A549 (cell line): ENCODE data around the gene CHFR. TPM values are rescaled to one million over a fixed set of nuclear protein-coding genes. Genes with fewer than 3 reads are reported as not detected.
"Not testable (repeated sequence)": the region's sequence is repeated elsewhere in the genome, so short reads cannot be mapped to it uniquely, and the experiment has no call there.

Experiments
- ATAC-seq, 2 experiments: fragments of 200-7000 bp in 1 of 2; fragments of >200 bp in 1 of 2; cut with Nextera tagmentation in 1 of 2; cut with Tn5 transposase in 1 of 2; 3 replicates each; pipeline versions ENCODE4 v1.8.0 to v1.9.1; 2018 to 2020; ENCODE audit warnings: mild to moderate bottlenecking in 1 of 2, moderate library complexity in 1 of 2
- CTCF ChIA-PET: fragments of 300-600 bp; sonication (Branson Sonifier 250); formaldehyde crosslinking; extraction: SDS; loops from one replicate; lab custom pipeline; 2021; ENCODE audit warnings: antibody characterized with exemption, inconsistent platforms; lab: Yijun Ruan, JAX
- POLR2A ChIA-PET: fragments of 350-600 bp; formaldehyde crosslinking; extraction: SDS; loops from one replicate; lab custom pipeline; 2021; ENCODE audit warnings: antibody characterized with exemption, inconsistent platforms; lab: Yijun Ruan, JAX
- DNase-seq, 2 experiments: peaks; one replicate each; pipeline versions ENCODE4 v3.0.0 to v3.0.0-alpha.2; 2011 to 2016; ENCODE audit warnings: low read depth in 1 of 2, low spot score in 1 of 2
- FAIRE-seq: peaks from 2 replicates; lab custom pipeline; 2011; peaks lifted over from hg19 to GRCh38; lab: Jason Lieb, UNC
- H3K27ac ChIP-seq, 2 experiments: fragments of >200 bp; sonication (Bioruptor Twin); formaldehyde crosslinking; 3 replicates each; pipeline ENCODE4 v1.5.1; 2016 to 2017
- H3K4me1 ChIP-seq: fragments of >200 bp; sonication (Bioruptor Twin); formaldehyde crosslinking; 3 replicates; pipeline ENCODE4 v1.6.1; 2016
- H3K4me2 ChIP-seq: fragments of >200 bp; sonication (Bioruptor Twin); formaldehyde crosslinking; 3 replicates; pipeline ENCODE4 v1.6.1; 2016
- H3K4me3 ChIP-seq: fragments of >200 bp; sonication (Bioruptor Twin); formaldehyde crosslinking; 3 replicates; pipeline ENCODE4 v1.5.1; 2016
- H3K9me3 ChIP-seq: fragments of >200 bp; sonication (Bioruptor Twin); formaldehyde crosslinking; 3 replicates; pipeline ENCODE4 v1.6.1; 2016
- CEBPB ChIP-seq, 2 experiments: fragments of >200 bp in 1 of 2; sonication (Bioruptor Twin) in 1 of 2; formaldehyde crosslinking in 1 of 2; IDR thresholded peaks; 2 replicates each; pipeline ENCODE4 v1.6.1; 2012 to 2016
- CHD2 ChIP-seq: fragments of 150-350 bp; IDR thresholded peaks from 2 replicates; pipeline ENCODE4 v1.6.1; 2014; ENCODE audit warnings: low read length; ENCODE audit not compliant: partially characterized antibody
- CHD4 ChIP-seq: fragments of 200-600 bp; sonication (generic); IDR thresholded peaks from 2 replicates; pipeline ENCODE4 v1.6.1; 2016; ENCODE audit warnings: antibody characterized with exemption, mild to moderate bottlenecking, borderline replicate concordance
- EHF ChIP-seq: fragments of 250-450 bp; sonication (Bioruptor Pico); IDR thresholded peaks from 2 replicates; pipeline ENCODE4 v1.5.0; 2020; ENCODE audit warnings: mild to moderate bottlenecking
- GATA3 ChIP-seq: IDR thresholded peaks from 2 replicates; pipeline ENCODE4 v1.6.1; 2012; ENCODE audit warnings: borderline replicate concordance
- HDAC2 ChIP-seq: fragments of 200-600 bp; sonication (generic); IDR thresholded peaks from 2 replicates; pipeline ENCODE4 v1.6.1; 2016
- HEYL ChIP-seq: fragments of 250-450 bp; sonication (Bioruptor Pico); IDR thresholded peaks from 2 replicates; pipeline ENCODE4 v1.8.0; 2021; ENCODE audit warnings: mild to moderate bottlenecking, moderate library complexity
- HOXA7 ChIP-seq: fragments of 250-450 bp; sonication (Bioruptor Pico); IDR thresholded peaks from 2 replicates; pipeline ENCODE4 v1.5.0; 2020; ENCODE audit warnings: mild to moderate bottlenecking, moderate library complexity
- MAZ ChIP-seq: fragments of 150-350 bp; IDR thresholded peaks from 2 replicates; pipeline ENCODE4 v1.6.1; 2014; ENCODE audit warnings: antibody characterized with exemption, low read depth, low read length, borderline replicate concordance
- MYC ChIP-seq: IDR thresholded peaks from 2 replicates; pipeline ENCODE4 v1.6.1; 2012; ENCODE audit warnings: mild to moderate bottlenecking, inconsistent platforms, low read length, improper control_type of control experiment, borderline replicate concordance
- NPAS2 ChIP-seq: fragments of 250-450 bp; sonication (Bioruptor Pico); IDR thresholded peaks from 2 replicates; pipeline ENCODE4 v1.8.0; 2022; ENCODE audit warnings: mild to moderate bottlenecking, moderate library complexity, borderline replicate concordance
- NR3C1 ChIP-seq: fragments of >200 bp; sonication (Bioruptor Twin); formaldehyde crosslinking; IDR thresholded peaks from 3 replicates; pipeline ENCODE4 v1.6.1; 2017
- PHF8 ChIP-seq: fragments of 200-600 bp; sonication (generic); IDR thresholded peaks from 2 replicates; pipeline ENCODE4 v1.6.1; 2016; ENCODE audit warnings: low read depth, mild to moderate bottlenecking, antibody characterized with exemption, moderate library complexity, borderline replicate concordance
- POLR2AphosphoS2 ChIP-seq: conservative IDR thresholded peaks from 2 replicates; pipeline ENCODE4 v1.6.1; 2012; ENCODE audit warnings: low read length, improper control_type of control experiment, inconsistent platforms
- RFX5 ChIP-seq: fragments of 450-650 bp; IDR thresholded peaks from 2 replicates; pipeline ENCODE4 v1.7.1; 2014; ENCODE audit warnings: antibody characterized with exemption, mild to moderate bottlenecking, moderate library complexity
- SMC3 ChIP-seq: fragments of >200 bp; sonication (Bioruptor Twin); formaldehyde crosslinking; IDR thresholded peaks from 3 replicates; pipeline ENCODE4 v1.6.1; 2018; ENCODE audit warnings: inconsistent platforms
- ZC3H11A ChIP-seq: fragments of 450-650 bp; IDR thresholded peaks from 2 replicates; pipeline ENCODE4 v1.6.1; 2014; ENCODE audit warnings: antibody characterized with exemption, mild to moderate bottlenecking
- WGBS: methylation state at CpG from one replicate; pipeline ENCODE4 v1.1.6; 2017; ENCODE audit errors: missing lambda C conversion rate; 5-methylcytosine and 5-hydroxymethylcytosine counted together
- polyA plus RNA-seq, 4 experiments: library from polyadenylated mRNA; depleted of rRNA in 3 of 4; stranded (reverse); fragments of >200 nt; fragmentation: RNase III in 1 of 4; extraction: RNeasy Plus Mini Kit Qiagen cat#74134 plus additional on column Dnase treatment in 1 of 4; gene quantifications; 2 replicates in 3 of 4; 3 replicates in 1 of 4; pipeline ENCODE4 v1.2.3, GENCODE V29; 2011 to 2017
- TF ChIP-seq, protein P1 (sequence below): fragments of >200 bp; sonication (Bioruptor Twin); formaldehyde crosslinking; IDR thresholded peaks from 3 replicates; pipeline ENCODE4 v1.5.1; 2016
- TF ChIP-seq, protein P2 (sequence below): fragments of 200-600 bp; sonication (generic); IDR thresholded peaks from 2 replicates; pipeline ENCODE4 v1.6.1; 2016; ENCODE audit warnings: antibody characterized with exemption, mild to moderate bottlenecking, moderate library complexity

CHFR gene
- polyA plus RNA-seq, 2 of the 4 experiments (the other 2 are of a cell fraction): 20.9 to 38.8 TPM

DNA sequence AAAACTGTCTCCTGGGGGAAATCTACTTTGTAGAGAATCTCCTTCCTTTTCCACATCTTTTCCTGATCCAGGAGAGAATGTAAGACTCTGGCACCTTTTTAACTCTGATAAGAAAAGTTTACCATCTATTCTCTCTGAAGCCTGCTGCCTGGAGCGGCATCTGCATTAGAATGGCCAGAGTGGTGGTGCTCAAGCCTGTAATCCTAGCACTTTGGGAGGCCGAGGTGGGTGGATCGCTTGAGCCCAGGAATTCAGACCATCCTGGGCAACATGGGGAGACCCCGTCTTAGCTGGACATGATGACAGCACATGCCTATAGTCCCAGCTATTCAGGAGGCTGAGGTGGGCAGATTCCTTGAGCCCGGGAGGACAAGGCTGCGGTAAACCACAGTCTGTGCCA is 1.4 kb upstream of the CHFR start (continued):
- TF ChIP-seq, protein P1, sequence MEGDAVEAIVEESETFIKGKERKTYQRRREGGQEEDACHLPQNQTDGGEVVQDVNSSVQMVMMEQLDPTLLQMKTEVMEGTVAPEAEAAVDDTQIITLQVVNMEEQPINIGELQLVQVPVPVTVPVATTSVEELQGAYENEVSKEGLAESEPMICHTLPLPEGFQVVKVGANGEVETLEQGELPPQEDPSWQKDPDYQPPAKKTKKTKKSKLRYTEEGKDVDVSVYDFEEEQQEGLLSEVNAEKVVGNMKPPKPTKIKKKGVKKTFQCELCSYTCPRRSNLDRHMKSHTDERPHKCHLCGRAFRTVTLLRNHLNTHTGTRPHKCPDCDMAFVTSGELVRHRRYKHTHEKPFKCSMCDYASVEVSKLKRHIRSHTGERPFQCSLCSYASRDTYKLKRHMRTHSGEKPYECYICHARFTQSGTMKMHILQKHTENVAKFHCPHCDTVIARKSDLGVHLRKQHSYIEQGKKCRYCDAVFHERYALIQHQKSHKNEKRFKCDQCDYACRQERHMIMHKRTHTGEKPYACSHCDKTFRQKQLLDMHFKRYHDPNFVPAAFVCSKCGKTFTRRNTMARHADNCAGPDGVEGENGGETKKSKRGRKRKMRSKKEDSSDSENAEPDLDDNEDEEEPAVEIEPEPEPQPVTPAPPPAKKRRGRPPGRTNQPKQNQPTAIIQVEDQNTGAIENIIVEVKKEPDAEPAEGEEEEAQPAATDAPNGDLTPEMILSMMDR: no peak
- TF ChIP-seq RFX5 (no peak), ZC3H11A (no peak)

DNA sequence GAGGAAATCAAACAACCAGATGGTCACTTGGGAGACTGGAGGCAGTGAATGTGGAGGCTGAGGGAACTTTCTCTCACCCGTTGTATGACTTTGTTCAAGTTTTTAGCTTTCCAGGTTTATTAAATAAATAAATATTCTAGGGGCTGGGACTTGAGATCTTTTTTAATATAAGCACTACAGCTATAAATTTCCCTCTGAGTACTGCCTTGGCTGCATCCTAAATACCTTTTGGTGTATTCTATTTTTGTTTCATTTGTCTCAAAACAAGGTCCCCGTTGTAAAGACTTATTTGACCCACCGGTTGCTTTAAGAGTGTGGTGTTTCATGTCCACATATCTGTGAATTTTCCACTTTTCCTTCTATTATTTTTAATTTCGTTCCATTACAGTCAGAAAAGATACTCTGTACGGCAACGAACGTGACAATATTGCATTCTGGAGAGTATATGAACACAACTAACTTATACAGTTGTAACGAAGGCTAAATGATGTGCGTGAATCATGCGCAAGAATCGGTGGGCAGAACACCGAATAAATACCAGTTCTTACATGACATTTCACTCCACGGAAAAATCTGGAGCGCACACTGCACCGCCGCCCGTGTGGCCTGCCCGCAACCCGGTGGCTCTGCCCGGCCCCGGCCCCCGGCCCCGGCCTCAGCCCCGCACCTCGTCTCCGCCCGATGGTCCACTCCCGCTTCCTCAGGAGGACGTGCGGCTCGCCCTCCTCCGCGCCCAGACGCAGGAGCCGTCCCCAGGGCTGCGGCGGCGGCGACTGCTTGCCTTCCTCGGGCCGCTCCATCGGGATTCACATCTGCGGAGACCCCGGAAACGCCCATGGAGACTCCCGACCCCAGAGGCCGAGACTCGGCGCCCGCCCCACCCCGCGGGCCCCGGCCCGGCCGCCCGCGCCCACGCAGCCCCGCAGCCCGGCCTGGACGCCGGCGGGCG is 602 bp downstream of the CHFR start:
- Histone ChIP-seq H3K4me1 (no peaks in the 10 kb centered on the region), H3K4me3 (peak overlapping the region; percentile 81), H3K4me2 (peak overlapping the region; percentile 67), H3K9me3 (peaks cover 67% of the 10 kb centered on the region), H3K27ac (peak overlapping the region; percentile 76 to 97)
- ATAC-seq: peak; percentile 9 to 65; a peak in 5 of 6 replicates
- ChIA-PET POLR2A (interaction anchor here (0.6 to 1.1 kb wide), 6 partner anchors 11 to 295 kb away, joined by 3 to 5 read pairs (median 4); partner anchors contain the start of genes ZNF268, ZNF605 and ZNF891), CTCF (interaction anchor here (0.8 kb wide), 1 partner anchor 100 kb away, joined by 3 read pairs; no protein-coding TSS in a partner anchor)
- DNase-seq: peak; percentile 12 to 52
- WGBS: 28% methylated on average over 27 of the region's 64 CpGs
- no peak for FAIRE-seq
- TF ChIP-seq, protein P2, sequence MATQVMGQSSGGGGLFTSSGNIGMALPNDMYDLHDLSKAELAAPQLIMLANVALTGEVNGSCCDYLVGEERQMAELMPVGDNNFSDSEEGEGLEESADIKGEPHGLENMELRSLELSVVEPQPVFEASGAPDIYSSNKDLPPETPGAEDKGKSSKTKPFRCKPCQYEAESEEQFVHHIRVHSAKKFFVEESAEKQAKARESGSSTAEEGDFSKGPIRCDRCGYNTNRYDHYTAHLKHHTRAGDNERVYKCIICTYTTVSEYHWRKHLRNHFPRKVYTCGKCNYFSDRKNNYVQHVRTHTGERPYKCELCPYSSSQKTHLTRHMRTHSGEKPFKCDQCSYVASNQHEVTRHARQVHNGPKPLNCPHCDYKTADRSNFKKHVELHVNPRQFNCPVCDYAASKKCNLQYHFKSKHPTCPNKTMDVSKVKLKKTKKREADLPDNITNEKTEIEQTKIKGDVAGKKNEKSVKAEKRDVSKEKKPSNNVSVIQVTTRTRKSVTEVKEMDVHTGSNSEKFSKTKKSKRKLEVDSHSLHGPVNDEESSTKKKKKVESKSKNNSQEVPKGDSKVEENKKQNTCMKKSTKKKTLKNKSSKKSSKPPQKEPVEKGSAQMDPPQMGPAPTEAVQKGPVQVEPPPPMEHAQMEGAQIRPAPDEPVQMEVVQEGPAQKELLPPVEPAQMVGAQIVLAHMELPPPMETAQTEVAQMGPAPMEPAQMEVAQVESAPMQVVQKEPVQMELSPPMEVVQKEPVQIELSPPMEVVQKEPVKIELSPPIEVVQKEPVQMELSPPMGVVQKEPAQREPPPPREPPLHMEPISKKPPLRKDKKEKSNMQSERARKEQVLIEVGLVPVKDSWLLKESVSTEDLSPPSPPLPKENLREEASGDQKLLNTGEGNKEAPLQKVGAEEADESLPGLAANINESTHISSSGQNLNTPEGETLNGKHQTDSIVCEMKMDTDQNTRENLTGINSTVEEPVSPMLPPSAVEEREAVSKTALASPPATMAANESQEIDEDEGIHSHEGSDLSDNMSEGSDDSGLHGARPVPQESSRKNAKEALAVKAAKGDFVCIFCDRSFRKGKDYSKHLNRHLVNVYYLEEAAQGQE: no peak
- peak; percentile 54; the same call in 1 of the 2 replicates for TF ChIP-seq PHF8

DNA sequence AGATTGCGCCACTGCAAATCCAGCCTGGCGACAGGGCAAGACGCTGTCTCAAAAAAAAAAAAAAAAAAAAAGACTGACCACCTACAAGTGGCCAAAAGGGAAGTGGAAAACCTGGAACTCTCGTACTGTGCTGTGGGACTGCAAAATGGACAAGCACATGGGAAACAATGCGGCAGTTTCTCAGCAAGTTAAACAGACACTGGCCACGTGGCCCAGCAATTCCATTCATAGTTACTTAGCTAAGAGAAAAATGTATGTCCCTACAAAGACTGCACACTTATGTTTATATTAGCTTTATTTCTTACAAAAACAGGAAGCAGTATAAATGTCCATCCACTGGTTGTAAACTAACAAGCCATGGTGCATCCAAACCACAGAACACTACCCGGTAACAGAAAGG is 5.6 kb downstream of the CHFR start:
- no peak overlapping the region for H3K4me3 ChIP-seq
- ATAC-seq (no peak), DNase-seq (no peak), FAIRE-seq (no peak)
- WGBS: 94% methylated on average over 7 of the region's 7 CpGs
- TF ChIP-seq HEYL (CRISPR knock-in tag) (no peak), NR3C1 (no peak), MAZ (no peak), POLR2AphosphoS2 (no peak), EHF (no peak), CHD4 (no peak), MYC (no peak), HDAC2 (no peak), NPAS2 (CRISPR knock-in tag) (no peak), CHD2 (no peak), GATA3 (no peak), CEBPB (IDR thresholded peaks at IDR 0.05) (no peak), HOXA7 (CRISPR knock-in tag) (no peak), SMC3 (no peak)
- POLR2A ChIA-PET: interaction anchor here (0.6 kb wide), 1 partner anchor 198 kb away, joined by 3 read pairs; no protein-coding TSS in a partner anchor
- H3K9me3 ChIP-seq: peaks cover 58% of the 10 kb centered on the region
- no peak overlapping the region for H3K27ac ChIP-seq
- H3K4me1 ChIP-seq: no peaks in the 10 kb centered on the region
- H3K4me2 ChIP-seq: no peak overlapping the region
- CTCF ChIA-PET: no interaction called here

DNA sequence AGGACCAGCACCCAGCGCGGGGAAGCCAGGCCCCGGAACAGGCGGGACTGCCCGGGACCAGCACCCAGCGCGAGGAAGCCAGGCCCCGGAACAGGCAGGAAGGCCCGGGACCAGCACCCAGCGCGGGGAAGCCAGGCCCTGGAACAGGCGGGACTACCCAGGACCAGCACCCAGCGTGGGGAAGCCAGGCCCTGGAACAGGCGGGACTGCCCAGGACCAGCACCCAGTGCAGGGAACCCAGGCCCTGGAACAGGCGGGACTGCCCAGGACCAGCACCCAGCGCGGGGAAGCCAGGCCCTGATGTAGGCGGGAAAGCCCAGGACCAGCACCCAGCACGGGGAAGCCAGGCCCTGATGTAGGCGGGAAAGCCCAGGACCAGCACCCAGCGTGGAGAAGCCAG is 12.8 kb downstream of the CHFR start:
- DNase-seq, H3K27ac ChIP-seq, POLR2A ChIA-PET, H3K4me3 ChIP-seq, CTCF ChIA-PET, H3K4me1 ChIP-seq, FAIRE-seq, H3K4me2 ChIP-seq: not testable (repeated sequence)
- peak in 1 of 2 experiments; percentile 11; a peak in 1 of 6 replicates for ATAC-seq
- H3K9me3 ChIP-seq: peaks cover 12% of the 10 kb centered on the region; the same call in 2 of the 3 replicates
- 91% methylated on average over 6 of the region's 21 CpGs for WGBS
